HG03025 (cell line): Measurements from ENCODE around the gene ZFYVE16.
"Not testable (repeated sequence)": the region's sequence is repeated elsewhere in the genome, so short reads cannot be mapped to it uniquely, and the experiment has no call there.

Experiments used
- ATAC-seq: cut with Tn5 transposase; IDR thresholded peaks from one replicate; pipeline ENCODE4 v1.9.1; 2021; ENCODE audit warnings: mild to moderate bottlenecking, moderate library complexity; ENCODE audit not compliant: unreplicated experiment, low FRiP score

Gene ZFYVE16

GRCh38 chr5:80409367-80409966 lies 1.6 kb downstream of the ZFYVE16 start:
- no peak for ATAC-seq

GRCh38 chr5:80411589-80412219 lies 3.8 kb downstream of the ZFYVE16 start:
- ATAC-seq: no peak

DNA sequence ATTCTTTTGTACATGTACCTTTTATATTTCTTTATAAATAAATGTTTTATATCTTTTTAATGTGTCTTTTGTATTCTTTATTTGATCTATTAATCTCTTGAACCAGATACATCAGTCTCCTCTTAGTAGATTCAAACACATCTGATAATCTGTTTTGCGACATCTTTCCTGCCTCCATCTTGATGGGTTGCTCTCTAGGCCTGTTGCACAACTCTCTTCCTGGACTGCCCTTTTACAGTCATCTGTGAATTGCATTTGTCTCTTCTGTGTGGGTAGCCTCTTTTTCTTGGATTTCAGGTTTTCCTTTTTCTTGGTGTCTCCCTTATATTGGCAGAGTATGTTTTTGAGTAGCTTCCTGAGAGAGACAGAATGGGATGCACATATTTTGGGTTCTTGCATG lies 6.2 kb downstream of the ZFYVE16 start:
- ATAC-seq: no peak

DNA sequence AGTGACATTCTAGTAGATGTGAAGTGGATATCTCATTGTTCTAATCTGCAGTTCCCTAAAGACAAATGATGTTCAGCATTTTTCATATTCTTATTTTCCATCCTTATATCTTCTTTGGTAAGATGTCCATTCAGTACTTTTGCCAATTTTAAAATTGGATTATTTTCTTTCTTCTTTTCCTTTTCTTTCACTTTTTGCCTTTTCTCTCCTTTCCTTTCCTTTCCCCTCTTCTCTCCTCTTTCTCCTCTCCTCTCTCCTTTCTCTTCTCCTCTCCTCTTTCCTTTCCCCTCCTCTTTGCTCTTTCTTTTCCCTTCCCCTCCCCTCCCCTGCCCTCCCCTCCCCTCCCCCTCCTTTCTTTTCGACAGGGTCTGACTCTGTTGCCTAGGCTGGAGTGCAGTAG lies 10.1 kb downstream of the ZFYVE16 start:
- no peak for ATAC-seq

DNA sequence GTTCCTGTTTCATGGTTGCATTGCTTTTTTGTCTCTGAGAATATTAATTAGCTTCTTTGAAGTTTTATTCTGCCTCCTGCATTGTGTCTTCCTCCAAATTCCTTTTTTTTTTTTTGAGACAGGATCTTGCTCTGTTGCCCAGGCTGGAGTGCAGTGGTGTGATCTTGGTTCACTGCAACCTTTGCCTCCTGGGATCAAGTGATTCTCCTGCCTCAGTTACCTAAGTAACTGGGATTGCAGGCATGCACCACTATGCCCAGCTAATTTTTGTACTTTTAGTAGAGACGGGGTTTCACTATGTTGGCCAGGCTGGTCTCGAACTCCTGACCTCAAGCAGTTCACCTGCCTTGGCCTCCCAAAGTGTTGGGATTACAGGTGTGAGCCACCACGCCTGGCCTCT lies 16.5 kb downstream of the ZFYVE16 start:
- ATAC-seq: not testable (repeated sequence)

DNA sequence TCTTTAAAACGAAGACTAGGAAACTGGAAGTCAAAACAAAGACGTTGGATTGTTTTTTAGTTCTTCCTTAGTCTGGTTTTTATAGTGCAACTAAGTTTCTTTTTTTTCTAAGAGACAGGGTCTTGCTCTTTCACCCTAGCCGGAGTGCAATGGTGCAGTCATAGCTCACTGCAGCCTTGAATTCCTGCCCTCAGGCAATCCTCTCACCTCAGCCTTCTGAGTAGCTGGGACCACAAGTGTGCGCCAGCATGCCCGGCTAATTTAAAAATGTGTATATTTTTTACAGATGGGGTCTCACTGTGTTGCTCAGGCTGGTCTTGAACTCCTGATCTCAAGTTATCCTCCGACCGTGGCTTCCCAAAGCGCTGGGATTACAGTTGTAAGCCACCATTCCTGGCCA lies 27.6 kb downstream of the ZFYVE16 start:
- ATAC-seq: no peak

DNA sequence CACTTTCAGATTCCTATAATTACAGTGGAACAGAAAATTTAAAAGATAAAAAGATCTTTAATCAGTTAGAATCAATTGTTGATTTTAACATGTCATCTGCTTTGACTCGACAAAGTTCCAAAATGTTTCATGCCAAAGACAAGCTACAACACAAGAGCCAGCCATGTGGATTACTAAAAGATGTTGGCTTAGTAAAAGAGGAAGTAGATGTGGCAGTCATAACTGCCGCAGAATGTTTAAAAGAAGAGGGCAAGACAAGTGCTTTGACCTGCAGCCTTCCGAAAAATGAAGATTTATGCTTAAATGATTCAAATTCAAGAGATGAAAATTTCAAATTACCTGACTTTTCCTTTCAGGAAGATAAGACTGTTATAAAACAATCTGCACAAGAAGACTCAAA lies 29.5 kb downstream of the ZFYVE16 start:
- ATAC-seq: no peak

DNA sequence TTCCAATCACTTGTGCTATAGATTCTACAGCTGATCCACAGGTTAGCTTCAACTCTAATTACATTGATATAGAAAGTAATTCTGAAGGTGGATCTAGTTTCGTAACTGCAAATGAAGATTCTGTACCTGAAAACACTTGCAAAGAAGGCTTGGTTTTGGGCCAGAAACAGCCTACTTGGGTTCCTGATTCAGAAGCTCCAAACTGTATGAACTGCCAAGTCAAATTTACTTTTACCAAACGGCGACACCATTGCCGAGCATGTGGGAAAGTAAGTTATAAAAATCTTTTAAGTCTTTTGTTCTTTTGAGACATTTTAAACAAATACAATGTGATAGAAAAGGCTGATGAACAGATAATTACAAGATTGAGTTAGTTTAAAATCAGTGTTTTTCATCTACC lies 30.9 kb downstream of the ZFYVE16 start:
- no peak for ATAC-seq

GRCh38 chr5:80439213-80439612 lies 31.3 kb downstream of the ZFYVE16 start:
- no peak for ATAC-seq

GRCh38 chr5:80442742-80443141 lies 34.9 kb downstream of the ZFYVE16 start:
- no peak for ATAC-seq

- no peak for ATAC-seq
Measured at GRCh38 chr5:80453366-80453765, 45.5 kb downstream of the ZFYVE16 start.

GRCh38 chr5:80463269-80463668 lies 55.4 kb downstream of the ZFYVE16 start:
- ATAC-seq: no peak

- ATAC-seq: no peak
Measured at GRCh38 chr5:80466669-80467485, 59.0 kb downstream of the ZFYVE16 start.

- ATAC-seq: no peak
Measured at GRCh38 chr5:80468131-80468530, 60.3 kb downstream of the ZFYVE16 start.

- not testable (repeated sequence) for ATAC-seq
Measured at GRCh38 chr5:80470631-80471030, 62.8 kb downstream of the ZFYVE16 start.

- no peak for ATAC-seq
Measured at GRCh38 chr5:80474929-80475328, 67.1 kb downstream of the ZFYVE16 start.

GRCh38 chr5:80479713-80480112 lies 71.8 kb downstream of the ZFYVE16 start:
- ATAC-seq: no peak

- no peak for ATAC-seq
Measured at GRCh38 chr5:80480354-80480753, 72.5 kb downstream of the ZFYVE16 start.

GRCh38 chr5:80481019-80481893 lies 73.4 kb downstream of the ZFYVE16 start:
- no peak for ATAC-seq

DNA sequence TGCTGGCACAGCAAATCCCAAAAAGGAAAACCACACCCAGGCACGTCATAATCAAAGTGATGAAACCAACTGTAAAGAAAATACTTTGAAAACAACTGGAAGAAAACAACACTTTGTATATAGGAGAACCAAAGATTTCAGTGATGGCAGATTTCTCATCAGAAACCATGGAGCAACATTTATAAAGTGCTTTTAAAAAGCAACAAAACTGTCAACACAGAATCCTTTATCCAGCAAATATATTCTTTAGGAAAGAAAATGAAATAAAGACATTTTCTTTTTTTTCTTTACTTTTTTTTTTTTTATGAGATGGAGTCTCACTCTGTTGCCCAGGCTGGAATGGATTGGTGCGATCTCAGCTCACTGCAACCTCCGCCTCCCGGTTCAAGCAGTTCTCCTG lies 74.7 kb downstream of the ZFYVE16 start:
- no peak for ATAC-seq
